ENCODE results near the gene MAN2B1. TPM values are rescaled to one million over a fixed set of nuclear protein-coding genes. Genes with fewer than 3 reads are reported as not detected.

The MAN2B1 gene
- total RNA-seq, 1 experiment from 2014 or later, result 38.7 TPM

DNA sequence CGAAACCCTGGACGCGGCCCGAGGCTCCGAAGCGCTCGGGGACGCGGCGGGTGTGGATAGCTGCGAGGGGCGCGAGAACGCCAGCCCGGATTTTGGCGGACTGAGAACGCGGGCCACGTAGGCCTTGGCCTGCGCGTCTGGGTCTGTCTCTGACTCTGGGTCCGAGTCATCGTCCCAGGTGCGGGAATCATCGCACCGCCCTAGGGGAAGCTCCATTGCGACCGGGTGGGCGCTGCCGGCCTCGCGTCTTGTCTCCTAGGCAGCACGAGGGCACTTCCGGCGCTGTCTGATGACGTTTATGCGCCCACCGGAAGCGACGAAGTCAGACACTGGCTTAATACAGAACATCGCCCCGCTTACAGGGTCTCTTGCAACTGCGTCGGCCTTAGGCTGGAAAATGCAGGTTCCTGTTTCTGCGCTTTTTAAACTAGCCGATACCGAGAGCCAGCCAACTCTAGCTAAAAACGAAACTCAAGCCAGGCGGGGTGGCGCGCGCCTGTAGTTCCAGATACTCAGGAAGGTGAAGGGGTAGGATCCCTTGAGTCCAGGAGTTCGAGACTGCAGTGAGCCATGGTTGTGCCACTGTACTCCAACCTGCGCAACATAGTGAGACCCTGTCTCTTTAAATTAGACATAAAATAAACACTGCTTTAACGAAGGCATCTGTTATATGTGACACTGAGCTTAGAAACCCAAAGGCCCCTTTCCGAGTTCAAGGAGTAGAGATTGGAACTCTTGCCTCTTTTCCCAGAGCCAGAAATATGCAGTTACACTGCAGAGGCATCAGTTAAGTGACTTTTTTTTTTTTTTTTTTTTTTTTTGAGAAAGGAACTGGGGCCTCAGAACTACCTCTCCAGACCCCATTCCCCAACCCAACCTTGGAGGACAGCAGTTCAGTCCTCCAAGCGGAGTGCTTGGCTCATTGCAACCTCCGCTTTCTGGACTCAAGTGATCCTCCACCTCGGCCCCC, 30.1 kb upstream of the MAN2B1 start, which contains the start of gene FBXW9:
TSS of gene FBXW9 (minus strand) at position 266 of the 970 bp plus-strand sequence. CDS start at position 216, 50 bp downstream.
- DNase-seq (ENCODE audit: low read depth in 1 of 2, low spot score in 2 of 2), result peak; percentile 90 to 96
- no peaks in the 10 kb centered on the region for H3K27me3 ChIP-seq (replicated peaks)
- H3K27ac ChIP-seq, result no peak within 1 kb of the TSS; the same call in 1 of the 2 replicates
- peaks cover 46% of the 10 kb centered on the region for H3K36me3 ChIP-seq
- H3K9me3 ChIP-seq (replicated peaks), result peaks cover 2% of the 10 kb centered on the region; the same call in 1 of the 2 replicates
- H3K4me1 ChIP-seq (replicated peaks), result peaks cover 8% of the 10 kb centered on the region
- peak within 1 kb of the TSS; percentile 73 for H3K4me3 ChIP-seq

GRCh38 chr19:12695997-12696365, 29.4 kb upstream of the MAN2B1 start:
- peaks cover 2% of the 10 kb centered on the region; the same call in 1 of the 2 replicates for H3K9me3 ChIP-seq (replicated peaks)
- DNase-seq (ENCODE audit: low read depth in 1 of 2, low spot score in 2 of 2), result no peak
- peaks cover 39% of the 10 kb centered on the region for H3K36me3 ChIP-seq
- no peak overlapping the region for H3K27ac ChIP-seq
- H3K27me3 ChIP-seq (replicated peaks), result no peaks in the 10 kb centered on the region
- peak overlapping the region; percentile 73 for H3K4me3 ChIP-seq
- peaks cover 8% of the 10 kb centered on the region for H3K4me1 ChIP-seq (replicated peaks)

DNA sequence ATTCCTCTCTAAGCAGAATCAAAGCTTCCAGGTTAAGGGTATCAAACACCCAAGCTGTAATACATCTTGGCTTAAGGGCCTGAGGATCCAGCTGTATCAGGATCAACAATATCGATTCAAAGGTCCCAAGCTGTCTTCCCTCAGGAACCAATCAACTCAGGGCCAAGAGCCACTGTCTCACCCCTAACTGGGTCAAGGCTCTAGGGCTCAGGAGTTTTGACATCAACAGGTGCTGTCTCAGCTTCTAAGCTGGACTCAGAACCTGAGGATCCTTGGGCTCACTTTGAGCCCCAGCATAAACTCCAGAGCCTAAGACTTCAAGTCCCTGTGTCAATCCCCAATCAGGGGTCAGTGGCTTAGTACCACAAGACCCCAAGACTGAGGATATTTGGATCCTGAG, 29.0 kb upstream of the MAN2B1 start:
- no peak overlapping the region for H3K27ac ChIP-seq
- H3K4me1 ChIP-seq (replicated peaks), result peaks cover 8% of the 10 kb centered on the region
- peaks cover 2% of the 10 kb centered on the region; the same call in 1 of the 2 replicates for H3K9me3 ChIP-seq (replicated peaks)
- no peaks in the 10 kb centered on the region for H3K27me3 ChIP-seq (replicated peaks)
- DNase-seq (ENCODE audit: low read depth in 1 of 2, low spot score in 2 of 2), result no peak
- H3K36me3 ChIP-seq, result peaks cover 35% of the 10 kb centered on the region
- H3K4me3 ChIP-seq, result peak overlapping the region; percentile 73

- H3K4me3 ChIP-seq, result peak overlapping the region; percentile 73; the same call in 1 of the 2 replicates
- peaks cover 8% of the 10 kb centered on the region for H3K4me1 ChIP-seq (replicated peaks)
- no peaks in the 10 kb centered on the region for H3K27me3 ChIP-seq (replicated peaks)
- H3K9me3 ChIP-seq (replicated peaks), result peaks cover 2% of the 10 kb centered on the region; the same call in 1 of the 2 replicates
- H3K36me3 ChIP-seq, result peaks cover 33% of the 10 kb centered on the region
- no peak overlapping the region for H3K27ac ChIP-seq
- no peak for DNase-seq (ENCODE audit: low read depth in 1 of 2, low spot score in 2 of 2)
These were observed 28.6 kb upstream of the MAN2B1 start for GRCh38 chr19:12695096-12695495.

DNA sequence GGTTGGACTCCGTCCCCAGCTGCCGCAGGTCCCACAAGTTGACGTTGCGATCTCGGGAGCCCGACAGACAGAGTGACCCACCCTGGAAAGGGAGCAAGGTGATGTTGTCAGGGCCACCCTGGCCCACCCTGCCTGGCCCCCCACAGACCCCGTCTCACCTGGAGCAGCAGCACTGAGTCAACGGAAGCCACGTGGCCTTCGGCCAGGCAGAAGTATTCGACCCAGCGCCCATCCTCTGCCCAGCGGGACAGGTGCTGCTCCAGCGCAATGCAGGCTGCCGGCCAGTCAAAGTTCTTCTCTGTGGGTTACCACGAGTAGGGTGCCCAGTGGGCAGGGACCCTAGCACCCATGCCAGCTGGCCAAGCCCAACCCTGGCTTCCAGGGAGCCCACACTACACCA, 28.1 kb upstream of the MAN2B1 start:
- Histone ChIP-seq H3K9me3 (replicated peaks) (peaks cover 2% of the 10 kb centered on the region; the same call in 1 of the 2 replicates), H3K4me1 (replicated peaks) (peaks cover 8% of the 10 kb centered on the region), H3K27ac (no peak overlapping the region), H3K36me3 (peaks cover 28% of the 10 kb centered on the region), H3K4me3 (no peak overlapping the region), H3K27me3 (replicated peaks) (no peaks in the 10 kb centered on the region)
- no peak for DNase-seq (ENCODE audit: low read depth in 1 of 2, low spot score in 2 of 2)

- Histone ChIP-seq H3K9me3 (replicated peaks) (peaks cover 2% of the 10 kb centered on the region; the same call in 1 of the 2 replicates), H3K4me1 (replicated peaks) (peaks cover 8% of the 10 kb centered on the region), H3K27me3 (replicated peaks) (no peaks in the 10 kb centered on the region), H3K36me3 (peaks cover 15% of the 10 kb centered on the region), H3K4me3 (no peak overlapping the region), H3K27ac (no peak overlapping the region)
- no peak for DNase-seq (ENCODE audit: low read depth in 1 of 2, low spot score in 2 of 2)
These were observed 26.4 kb upstream of the MAN2B1 start for GRCh38 chr19:12692960-12693359.

GRCh38 chr19:12689581-12690216, 23.2 kb upstream of the MAN2B1 start:
- H3K4me1 ChIP-seq (replicated peaks), result no peaks in the 10 kb centered on the region
- H3K9me3 ChIP-seq (replicated peaks), result no peaks in the 10 kb centered on the region

DNA sequence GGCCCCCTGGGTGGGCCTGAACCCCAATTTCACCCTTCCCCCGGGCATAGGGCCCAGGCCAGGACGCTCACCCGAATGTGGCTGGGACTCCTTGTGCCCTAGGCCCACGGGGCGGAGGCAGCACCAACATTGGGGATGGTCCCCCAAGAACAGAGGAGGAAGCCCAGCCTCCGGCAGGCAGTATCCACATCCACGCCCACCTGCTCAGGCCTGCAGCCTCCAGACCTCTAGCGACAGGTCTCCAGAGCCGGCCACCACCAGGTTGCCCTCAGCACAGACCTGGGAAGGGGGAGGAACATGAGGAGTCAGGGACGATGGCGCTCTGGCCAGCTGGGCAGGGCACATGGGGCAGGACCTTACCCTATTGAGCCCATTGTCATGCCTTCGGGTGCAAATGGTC, 22.5 kb upstream of the MAN2B1 start:
- Histone ChIP-seq H3K4me3 (no peak overlapping the region), H3K4me1 (replicated peaks) (no peaks in the 10 kb centered on the region), H3K27ac (no peak overlapping the region), H3K27me3 (replicated peaks) (no peaks in the 10 kb centered on the region), H3K9me3 (replicated peaks) (no peaks in the 10 kb centered on the region), H3K36me3 (0 out of 2 replicates have a peak, but pooled peaks cover 4% of the 10 kb centered on the region)
- DNase-seq (ENCODE audit: low read depth in 1 of 2, low spot score in 2 of 2), result no peak

More at GRCh38 chr19:12689581-12690216, 23.2 kb upstream of the MAN2B1 start:
- Histone ChIP-seq H3K4me3 (no peak overlapping the region), H3K27ac (no peak overlapping the region), H3K27me3 (replicated peaks) (no peaks in the 10 kb centered on the region), H3K36me3 (0 out of 2 replicates have a peak, but pooled peaks cover 4% of the 10 kb centered on the region)
- DNase-seq (ENCODE audit: low read depth in 1 of 2, low spot score in 2 of 2), result no peak

DNA sequence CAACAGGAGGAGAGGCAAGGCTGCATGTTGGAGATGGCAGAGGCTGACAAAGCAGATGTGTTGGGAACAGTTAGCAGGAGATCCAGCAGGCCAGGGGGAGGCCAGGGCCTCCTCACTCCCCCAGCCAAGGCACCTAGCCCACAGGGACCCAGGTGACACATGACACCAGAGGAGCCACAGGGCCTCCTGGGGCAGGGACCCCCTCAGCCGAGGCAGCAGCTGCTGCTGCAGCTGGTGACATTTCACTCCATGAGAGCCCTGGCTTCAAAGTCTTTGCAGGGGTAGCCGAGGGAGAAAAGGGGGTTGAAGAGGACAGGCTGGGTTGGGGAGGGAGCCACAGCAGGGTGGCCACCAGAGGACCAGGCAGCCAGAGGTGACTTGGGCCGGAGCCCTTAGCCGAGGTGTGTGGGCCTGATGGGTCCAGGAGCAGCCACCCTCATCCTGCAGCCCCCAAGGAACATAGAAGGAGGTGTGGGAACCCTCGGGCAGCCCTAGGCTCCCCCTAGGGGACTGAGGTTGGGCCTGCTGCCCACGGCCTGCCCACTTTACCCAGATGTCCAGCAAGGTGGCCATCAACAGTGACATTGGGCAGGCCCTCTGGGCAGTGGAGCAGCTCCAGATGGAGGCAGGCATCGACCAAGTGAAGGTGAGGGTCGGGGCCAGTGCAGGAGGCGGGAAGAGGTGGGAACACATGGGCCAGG, 21.1 kb upstream of the MAN2B1 start, which contains the start of gene GNG14:
TSS of gene GNG14 (plus strand) at position 503 of the 701 bp plus-strand sequence. CDS start at position 554, 51 bp downstream.
- DNase-seq (ENCODE audit: low read depth in 1 of 2, low spot score in 2 of 2), result no peak
- Histone ChIP-seq H3K36me3 (0 out of 2 replicates have a peak, but pooled peaks cover under 1% of the 10 kb centered on the region), H3K9me3 (replicated peaks) (no peaks in the 10 kb centered on the region), H3K27me3 (replicated peaks) (no peaks in the 10 kb centered on the region), H3K27ac (no peak within 1 kb of the TSS), H3K4me1 (replicated peaks) (no peaks in the 10 kb centered on the region), H3K4me3 (no peak within 1 kb of the TSS)

GRCh38 chr19:12685831-12686230, 19.3 kb upstream of the MAN2B1 start:
- H3K27me3 ChIP-seq (replicated peaks), result no peaks in the 10 kb centered on the region
- peaks cover 3% of the 10 kb centered on the region; the same call in 1 of the 2 replicates for H3K36me3 ChIP-seq
- no peak for DNase-seq (ENCODE audit: low read depth in 1 of 2, low spot score in 2 of 2)
- H3K9me3 ChIP-seq (replicated peaks), result no peaks in the 10 kb centered on the region
- no peak overlapping the region for H3K4me3 ChIP-seq
- no peaks in the 10 kb centered on the region for H3K4me1 ChIP-seq (replicated peaks)
- H3K27ac ChIP-seq, result no peak overlapping the region

- H3K4me3 ChIP-seq, result peak within 1 kb of the TSS; percentile 83
- peaks cover 37% of the 10 kb centered on the region for H3K36me3 ChIP-seq
- H3K9me3 ChIP-seq (replicated peaks), result no peaks in the 10 kb centered on the region
- peak within 1 kb of the TSS; percentile 95 for H3K27ac ChIP-seq
- no peaks in the 10 kb centered on the region for H3K27me3 ChIP-seq (replicated peaks)
- peak; percentile 93 to 95 for DNase-seq (ENCODE audit: low read depth in 1 of 2, low spot score in 2 of 2)
- H3K4me1 ChIP-seq (replicated peaks), result no peaks in the 10 kb centered on the region
These were observed 14.8 kb upstream of the MAN2B1 start, which contains the start of gene DHPS for GRCh38 chr19:12681074-12681987. Gene DHPS (minus strand): TSS chr19:12681880. CDS start chr19:12681766, 114 bp downstream.

GRCh38 chr19:12680034-12680433, 13.5 kb upstream of the MAN2B1 start:
- DNase-seq (ENCODE audit: low read depth in 1 of 2, low spot score in 2 of 2), result no peak
- Histone ChIP-seq H3K27ac (no peak overlapping the region), H3K9me3 (replicated peaks) (no peaks in the 10 kb centered on the region), H3K27me3 (replicated peaks) (no peaks in the 10 kb centered on the region), H3K4me1 (replicated peaks) (no peaks in the 10 kb centered on the region), H3K4me3 (no peak overlapping the region), H3K36me3 (peaks cover 50% of the 10 kb centered on the region)

Data from SJSA1 (cell line).